NCI-H1048 (cell line): ENCODE data around the gene SHMT1.

Source experiments
- DNase-seq: peaks from one replicate; lab custom pipeline; 2025; lab: John Stamatoyannopoulos, UW

Gene SHMT1

DNA sequence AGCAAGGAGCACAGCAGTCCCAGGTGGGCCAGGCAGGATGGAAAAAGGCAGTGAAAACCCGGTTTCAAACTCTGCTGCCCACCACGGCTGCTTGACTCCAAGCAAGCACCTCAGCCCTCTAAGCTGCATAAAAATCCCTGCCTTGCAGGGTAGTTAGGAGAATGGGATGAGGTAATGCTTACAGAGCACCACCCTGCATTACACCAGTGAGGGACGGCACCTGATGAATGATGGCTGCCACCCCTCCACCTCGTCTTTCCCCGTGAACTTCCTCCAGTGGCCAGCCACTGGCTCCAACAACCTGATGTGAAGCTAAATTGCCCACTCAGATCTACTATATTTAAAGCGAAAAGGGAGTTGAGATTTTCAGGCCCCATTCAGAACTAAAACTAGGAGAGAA, 81.6 kb downstream of the SHMT1 start:
- no peak for DNase-seq

DNA sequence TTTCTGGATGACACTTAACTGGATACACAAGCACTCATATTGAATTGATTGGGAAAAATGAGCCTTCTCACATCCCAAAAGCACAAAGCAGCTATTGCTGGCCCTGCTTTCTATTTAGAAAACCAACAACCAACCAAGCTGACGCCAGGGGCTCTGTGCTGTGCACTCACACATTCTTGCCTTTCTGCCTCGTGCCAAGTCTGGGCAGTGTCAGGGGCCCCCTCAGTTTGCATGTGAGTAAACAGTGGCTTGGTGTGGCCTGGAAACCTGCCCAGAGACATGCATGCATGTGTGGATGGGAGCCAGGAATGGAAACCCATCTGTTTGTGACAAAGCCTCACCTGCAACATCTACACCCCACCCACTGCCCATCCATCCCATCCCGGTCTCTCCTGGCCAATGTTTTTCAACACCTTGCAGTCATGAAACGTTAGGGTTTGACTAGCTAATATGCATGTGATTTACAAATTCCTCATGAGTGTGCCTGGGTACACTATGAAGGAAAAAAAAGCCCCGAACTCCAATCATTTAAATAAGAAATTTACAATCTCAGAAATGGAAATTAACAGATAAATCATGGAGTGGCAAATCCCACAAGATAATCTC, 82.5 kb downstream of the SHMT1 start:
- DNase-seq: no peak

DNA sequence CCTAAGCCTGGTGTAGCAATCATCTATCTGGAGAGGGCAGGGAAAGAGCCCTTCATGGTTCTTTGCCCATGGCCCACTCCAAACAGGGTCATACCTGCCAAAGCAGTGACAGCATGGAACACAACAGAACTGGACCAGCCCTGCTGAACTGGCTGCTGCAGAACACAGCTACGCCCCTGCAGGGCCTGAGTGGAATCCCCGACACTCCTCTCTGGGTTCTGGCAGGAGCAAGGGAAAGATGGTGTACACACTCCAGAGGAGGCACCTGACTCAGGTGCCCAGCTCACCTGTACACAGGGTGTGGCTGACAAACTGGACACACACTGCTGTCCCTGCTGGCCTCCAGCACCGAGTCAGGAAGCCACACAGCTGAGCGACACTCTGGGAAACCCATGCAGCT, 83.1 kb downstream of the SHMT1 start:
- no peak for DNase-seq

DNA sequence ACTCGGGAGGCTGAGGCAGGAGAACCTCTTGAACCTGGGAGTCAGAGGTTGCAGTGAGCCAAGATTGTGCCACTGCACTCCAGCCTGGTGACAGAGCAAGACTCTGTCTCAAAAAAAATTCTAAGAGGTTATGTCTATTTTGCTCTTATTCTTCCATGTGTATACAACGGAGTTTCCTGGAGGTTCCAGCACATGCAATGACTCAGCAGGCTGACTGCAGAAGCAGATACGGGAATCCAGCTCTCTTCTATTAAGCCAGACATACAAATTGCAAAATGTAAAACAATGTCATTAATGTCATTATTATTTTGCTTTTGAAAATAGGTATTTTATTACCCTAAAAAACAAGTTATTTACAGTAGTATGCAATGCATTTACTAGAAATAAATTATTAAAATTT, 84.5 kb downstream of the SHMT1 start:
- DNase-seq: no peak
